A673 (cell line): ENCODE data around the gene SMAGP. TPM values are rescaled to one million over a fixed set of nuclear protein-coding genes. Genes with fewer than 3 reads are reported as not detected.
"Not testable (repeated sequence)": the region's sequence is repeated elsewhere in the genome, so short reads cannot be mapped to it uniquely, and the experiment has no call there.

Experiments
- BruUV-seq: library from RNA; stranded (reverse); fragments of 400-500 nt; replicated peaks from 2 replicates; lab custom pipeline; 2021; lab: Mats Ljungman, UMichigan
- CTCF ChIA-PET: fragments of 300-600 bp; sonication (Branson Sonifier 250); formaldehyde crosslinking; loops from one replicate; lab custom pipeline; 2022; ENCODE audit warnings: antibody characterized with exemption; lab: Charles Lee
- POLR2A ChIA-PET: fragments of 300-600 bp; sonication (Branson Sonifier 250); formaldehyde crosslinking; loops from one replicate; lab custom pipeline; 2022; ENCODE audit warnings: antibody characterized with exemption; ENCODE audit not compliant: low non-redundant PET; lab: Charles Lee
- DNase-seq: peaks from one replicate; pipeline ENCODE4 v3.0.0-alpha.2; 2015; ENCODE audit warnings: low spot score
- H3K27ac ChIP-seq: fragments of 200-600 bp; sonication (generic); 2 replicates; pipeline ENCODE4 v1.5.1; 2016; ENCODE audit warnings: mixed run types, low read depth, mild to moderate bottlenecking, mixed read lengths, antibody characterized with exemption, low read length; ENCODE audit not compliant: poor library complexity, severe bottlenecking
- H3K27me3 ChIP-seq: fragments of 200-600 bp; sonication (generic); replicated peaks from 2 replicates; pipeline ENCODE4 v1.6.1; 2017; ENCODE audit warnings: mixed run types, low read depth, mild to moderate bottlenecking, mixed read lengths, antibody characterized with exemption, low read length; ENCODE audit not compliant: insufficient read depth, poor library complexity
- H3K36me3 ChIP-seq: fragments of 200-600 bp; sonication (generic); 2 replicates; pipeline ENCODE4 v1.6.1; 2016; ENCODE audit warnings: mixed run types, mild to moderate bottlenecking, mixed read lengths, antibody characterized with exemption, low read length; ENCODE audit not compliant: insufficient read depth, poor library complexity, severe bottlenecking
- H3K4me1 ChIP-seq: fragments of 200-600 bp; sonication (generic); 2 replicates; pipeline ENCODE4 v1.6.1; 2017; ENCODE audit warnings: mixed run types, mild to moderate bottlenecking, mixed read lengths, antibody characterized with exemption, low read length; ENCODE audit not compliant: insufficient read depth, poor library complexity, severe bottlenecking
- H3K4me3 ChIP-seq: fragments of 200-600 bp; sonication (generic); 2 replicates; pipeline ENCODE4 v1.5.1; 2016; ENCODE audit warnings: low read depth, mixed run types, mild to moderate bottlenecking, mixed read lengths, low read length; ENCODE audit not compliant: poor library complexity, severe bottlenecking
- H3K9me3 ChIP-seq: fragments of 200-600 bp; sonication (generic); 2 replicates; pipeline ENCODE4 v1.6.1; 2016; ENCODE audit warnings: mixed run types, low read depth, mild to moderate bottlenecking, mixed read lengths, antibody characterized with exemption, low read length; ENCODE audit not compliant: poor library complexity, severe bottlenecking
- CTCF ChIP-seq: fragments of 300-800, 200-600 bp; sonication (generic); conservative IDR thresholded peaks from 2 replicates; pipeline ENCODE4 v1.5.1; 2017; ENCODE audit warnings: low read depth, mild to moderate bottlenecking, antibody characterized with exemption, low read length, moderate library complexity, mixed read lengths
- EZH2 ChIP-seq: fragments of 200-600 bp; sonication (generic); IDR thresholded peaks from 2 replicates; pipeline ENCODE4 v1.6.1; 2017; ENCODE audit warnings: borderline replicate concordance, low read depth, mild to moderate bottlenecking, mixed read lengths, antibody characterized with exemption, low read length; ENCODE audit not compliant: poor library complexity, severe bottlenecking
- intact Hi-C: fragments of 100-400 bp; cut with micrococcal nuclease; formaldehyde crosslinking; loops from one replicate; pipeline ENCODE4 v1.10.0; 2022; ENCODE audit not compliant: unreplicated experiment
- total RNA-seq: library from RNA; stranded (reverse); gene quantifications from 2 replicates; pipeline ENCODE4 v1.2.3, GENCODE V29; 2021

SMAGP gene
- total RNA-seq, 1 experiment from 2014 or later, result 26.5 TPM

- no peak overlapping the region for H3K27ac ChIP-seq
- TF ChIP-seq EZH2 (no peak), CTCF (no peak)
- no peak overlapping the region for H3K4me3 ChIP-seq
- ChIA-PET POLR2A (no interaction called here), CTCF (no interaction called here)
- no peak for DNase-seq
- H3K36me3 ChIP-seq, result no peaks in the 10 kb centered on the region
- intact Hi-C loops, result no loop called here
- no peaks in the 10 kb centered on the region for H3K27me3 ChIP-seq
- BruUV-seq, result no TSS peak
- peaks cover 5% of the 10 kb centered on the region for H3K4me1 ChIP-seq
- no peaks in the 10 kb centered on the region for H3K9me3 ChIP-seq
These were observed 4.9 kb upstream of the SMAGP start for GRCh38 chr12:51275088-51275487.

- H3K36me3 ChIP-seq, intact Hi-C loops, DNase-seq, CTCF ChIA-PET, H3K27ac ChIP-seq, H3K27me3 ChIP-seq, POLR2A ChIA-PET, H3K9me3 ChIP-seq, H3K4me3 ChIP-seq, BruUV-seq, H3K4me1 ChIP-seq: not testable (repeated sequence)
These were observed 2.6 kb upstream of the SMAGP start for GRCh38 chr12:51272810-51273209.

- Histone ChIP-seq H3K4me1 (peaks cover 19% of the 10 kb centered on the region), H3K9me3 (no peaks in the 10 kb centered on the region), H3K27ac (peak overlapping the region; percentile 82), H3K4me3 (peak overlapping the region; percentile 94), H3K36me3 (no peaks in the 10 kb centered on the region), H3K27me3 (no peaks in the 10 kb centered on the region)
- no TSS peak for BruUV-seq
- TF ChIP-seq EZH2 (no peak), CTCF (no peak)
- intact Hi-C loops, result no loop called here
- DNase-seq, result peak; percentile 71
- ChIA-PET CTCF (interaction anchor here (0.6 kb wide), 1 partner anchor 446 kb away, joined by 3 read pairs; no protein-coding TSS in a partner anchor), POLR2A (no interaction called here)
These were observed 820 bp upstream of the SMAGP start for GRCh38 chr12:51270951-51271518.
